ENCODE measurements around the gene STPG2.

The STPG2 gene

DNA sequence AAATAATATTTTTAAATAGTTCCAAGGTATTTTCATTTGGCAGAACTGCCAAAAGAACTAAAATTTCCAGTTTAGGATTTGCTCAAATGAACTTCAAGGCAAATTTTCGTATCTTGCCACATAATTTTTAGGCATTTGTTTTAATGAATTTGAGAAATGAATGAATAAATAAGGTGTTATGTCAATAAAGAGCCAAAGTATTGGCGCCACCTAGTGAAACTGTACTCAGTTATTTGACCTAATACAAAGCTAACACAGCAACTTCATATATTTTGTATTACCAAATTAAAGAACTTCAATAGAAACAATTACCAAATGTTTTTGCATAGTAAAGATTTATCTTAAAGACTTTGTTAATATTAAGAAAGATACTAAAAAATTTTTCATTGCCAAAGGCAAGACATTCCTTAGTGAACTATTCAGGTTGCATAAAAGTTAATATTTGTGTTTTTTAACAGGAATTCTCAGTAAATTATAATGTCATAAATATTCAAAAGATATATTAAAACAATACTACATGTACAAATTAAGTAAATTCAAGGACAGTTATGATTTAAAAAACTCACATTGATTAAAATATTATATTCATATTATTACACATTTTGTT lies 50.3 kb downstream of the STPG2 start:
- DNase-seq = peak in 1 of 2 donors; percentile 20

DNA sequence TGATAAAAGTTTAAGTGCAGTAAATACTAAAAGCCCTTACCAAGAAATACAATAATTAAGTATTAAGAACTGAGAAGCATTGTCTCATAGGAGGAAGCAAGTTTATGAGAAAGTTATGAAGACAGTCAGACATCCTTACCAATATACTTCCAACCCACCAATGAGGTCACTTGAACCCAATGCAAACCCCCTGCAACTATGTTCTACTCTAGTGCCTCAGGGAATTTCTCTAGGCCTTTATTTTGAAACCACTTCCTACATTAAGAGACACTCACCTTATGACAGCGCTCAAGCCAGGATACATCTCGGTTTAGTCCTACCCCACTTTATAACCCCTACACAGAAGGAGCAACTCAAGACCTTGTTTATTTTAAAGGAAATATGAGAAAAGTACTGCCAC lies 61.3 kb downstream of the STPG2 start:
- DNase-seq = no peak

DNA sequence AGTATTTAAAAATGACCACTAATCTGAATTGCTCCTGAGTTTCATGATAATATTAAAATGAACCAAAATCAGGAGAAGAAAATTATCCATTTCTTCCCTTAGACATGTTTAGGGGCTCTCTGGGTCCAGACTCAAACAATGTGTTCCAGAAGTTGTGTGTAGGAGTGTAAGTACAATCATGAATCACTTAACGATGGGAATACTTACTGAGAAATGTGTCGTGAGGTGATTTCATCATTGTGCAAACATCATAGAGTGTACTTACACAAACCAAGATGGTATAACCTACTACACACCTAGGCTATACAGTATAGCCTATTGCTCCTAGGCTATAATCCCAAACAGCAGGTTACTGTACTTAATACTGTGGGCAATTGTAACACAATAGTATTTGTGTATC lies 74.8 kb downstream of the STPG2 start:
- DNase-seq = no peak

DNA sequence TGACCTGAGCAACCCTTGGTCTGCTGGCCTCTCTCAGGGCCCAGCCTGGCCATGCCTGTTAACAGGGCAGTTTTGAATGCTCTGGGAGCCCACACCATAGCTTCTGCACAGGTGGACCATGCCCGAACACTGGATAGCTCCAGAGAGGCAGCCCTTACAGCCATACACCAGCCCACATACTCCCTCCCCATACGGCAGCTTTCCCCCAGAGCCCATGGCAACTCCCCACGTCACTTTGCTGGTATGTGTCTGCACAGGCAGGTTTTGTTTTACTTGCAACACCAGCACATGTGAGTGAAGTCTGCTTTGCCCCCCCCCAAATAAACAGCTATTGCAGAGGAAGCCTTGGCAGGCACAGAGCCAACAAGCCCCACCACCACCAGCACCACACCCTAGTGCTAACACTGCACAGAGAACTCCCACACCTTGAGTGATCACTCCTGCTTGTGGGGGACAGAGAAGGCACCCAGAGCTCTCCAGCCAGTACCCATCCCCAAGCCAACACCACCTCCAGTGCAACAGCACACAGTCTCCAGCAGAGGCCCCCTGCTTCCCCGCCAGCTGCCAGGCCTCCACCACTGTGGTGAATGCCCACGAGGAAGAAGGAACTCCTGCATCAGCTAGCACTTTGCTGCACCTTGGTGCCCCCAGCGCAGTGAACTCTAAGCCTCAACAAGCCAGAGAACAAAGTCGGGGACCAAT lies 87.3 kb downstream of the STPG2 start:
- DNase-seq = no peak

DNA sequence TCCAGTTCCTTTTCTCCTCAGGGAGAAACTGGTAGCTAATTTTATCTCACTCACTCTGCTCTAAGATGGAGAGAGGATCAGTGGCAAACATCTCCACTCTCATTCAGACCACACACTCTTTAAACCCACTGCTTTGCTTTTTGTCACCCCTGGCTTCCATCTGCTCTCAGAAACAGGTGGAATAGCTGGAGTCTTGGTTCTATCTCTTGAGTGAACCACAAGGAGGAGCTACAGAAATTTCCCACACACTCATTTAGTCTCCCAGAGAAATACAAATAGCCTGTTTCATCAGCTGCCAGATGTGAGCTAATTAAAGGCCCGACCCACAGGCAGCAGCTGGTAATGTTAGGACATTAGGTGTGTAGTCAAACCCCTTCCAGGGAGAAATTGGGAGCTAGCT lies 96.6 kb downstream of the STPG2 start:
- no peak for DNase-seq

DNA sequence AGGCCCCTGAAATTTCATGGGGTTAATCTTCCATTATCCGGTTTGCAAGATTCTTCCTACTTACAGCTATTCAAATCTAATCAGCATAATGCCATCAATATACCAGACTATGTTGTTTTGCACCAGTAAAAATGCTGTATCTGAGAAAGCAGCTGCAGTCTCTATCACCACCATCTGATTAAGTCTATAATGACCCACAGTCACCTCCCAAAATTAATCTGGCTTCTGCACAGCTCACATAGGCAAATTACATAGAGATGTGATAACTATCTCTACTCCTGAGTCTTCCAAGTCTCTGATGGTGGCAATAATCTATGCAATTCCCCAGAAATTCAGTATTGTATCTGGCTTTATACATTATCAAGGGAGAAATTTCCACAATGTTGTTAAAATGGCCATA lies 113.2 kb downstream of the STPG2 start:
- DNase-seq = no peak

DNA sequence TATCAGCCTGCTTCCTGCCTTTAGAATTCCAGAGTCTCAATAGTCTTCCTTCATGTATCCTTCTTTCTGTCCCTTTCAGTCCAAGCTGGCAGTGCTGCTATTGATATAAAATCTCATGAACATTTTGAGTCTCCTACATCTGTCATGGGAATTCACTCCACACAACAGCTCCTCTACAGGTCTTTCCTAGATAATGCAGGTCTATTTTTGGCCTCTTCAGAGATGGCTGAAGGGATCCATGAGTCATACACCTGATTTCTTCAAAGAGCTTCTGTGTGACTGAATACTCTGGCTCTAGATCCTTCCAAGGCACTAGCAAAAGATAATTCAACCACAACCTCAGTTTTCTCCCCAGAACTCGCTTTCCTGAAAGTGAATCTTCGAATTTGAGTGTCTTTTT lies 115.4 kb downstream of the STPG2 start:
- DNase-seq = no peak

DNA sequence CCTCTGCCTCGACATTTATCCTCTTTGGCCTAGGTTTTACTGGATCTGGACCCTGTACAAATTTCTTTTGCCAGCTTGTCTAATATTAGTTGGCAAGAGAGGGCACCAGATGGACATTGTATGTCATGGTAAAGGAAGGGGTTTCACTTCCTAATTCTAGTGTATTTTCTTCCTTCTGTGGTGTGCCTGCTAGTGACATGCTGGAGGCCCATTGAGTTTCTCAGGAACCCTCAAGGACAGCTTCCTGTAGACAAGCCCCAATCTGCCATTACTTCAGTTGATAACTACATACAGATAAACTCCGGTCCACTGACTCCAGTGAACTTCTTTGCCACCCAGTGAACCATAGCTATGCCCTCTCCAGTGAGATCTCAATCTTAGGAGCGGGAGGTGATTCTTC lies 116.9 kb downstream of the STPG2 start:
- no peak for DNase-seq

DNA sequence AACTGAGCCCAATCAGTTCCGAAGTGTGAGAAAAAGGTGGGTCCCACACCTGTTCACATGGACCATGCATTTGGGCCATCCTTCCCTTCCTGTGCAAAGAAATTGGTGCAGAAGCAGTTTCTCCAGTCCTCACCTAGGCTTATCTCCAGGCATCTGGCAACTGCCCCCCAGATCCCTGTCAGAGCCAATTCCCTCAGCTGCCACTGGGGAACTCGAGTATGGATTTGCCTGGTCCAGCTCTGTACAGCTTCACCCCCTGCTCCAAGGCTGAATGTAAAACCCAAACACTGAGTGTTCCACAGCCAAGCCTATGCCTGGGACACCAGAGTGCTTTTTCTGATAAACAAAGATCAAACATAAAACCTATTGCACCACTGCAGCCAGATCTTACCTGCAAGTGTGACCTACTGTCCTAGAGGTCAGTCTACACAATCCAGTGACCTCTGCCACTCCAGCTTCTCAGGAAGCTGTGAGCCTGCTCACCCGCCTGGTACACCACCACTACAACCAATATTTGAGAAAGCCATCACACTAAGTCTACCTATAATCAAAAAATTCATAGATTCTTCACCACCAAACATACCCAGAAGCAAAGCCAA lies 136.4 kb downstream of the STPG2 start:
- no peak for DNase-seq

DNA sequence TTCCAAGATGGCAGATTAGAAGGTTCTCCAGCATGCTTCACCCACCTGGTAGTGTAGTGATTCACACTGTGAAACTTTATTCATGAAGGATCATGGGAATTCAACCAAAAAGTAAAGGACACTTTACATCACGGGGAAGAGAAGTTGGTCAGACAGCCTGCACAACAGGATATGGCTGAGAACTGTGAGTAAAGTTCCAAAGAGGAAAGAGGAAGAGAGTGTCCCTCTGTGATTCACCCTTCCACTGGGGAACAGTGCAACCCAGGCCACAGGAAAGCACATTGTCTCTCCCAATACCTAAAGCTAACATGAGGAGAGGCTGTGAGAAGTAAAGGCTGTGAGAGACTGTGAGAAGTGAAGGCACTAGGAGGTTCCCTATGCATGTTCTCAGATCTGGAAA lies 137.2 kb downstream of the STPG2 start:
- no peak for DNase-seq

DNA sequence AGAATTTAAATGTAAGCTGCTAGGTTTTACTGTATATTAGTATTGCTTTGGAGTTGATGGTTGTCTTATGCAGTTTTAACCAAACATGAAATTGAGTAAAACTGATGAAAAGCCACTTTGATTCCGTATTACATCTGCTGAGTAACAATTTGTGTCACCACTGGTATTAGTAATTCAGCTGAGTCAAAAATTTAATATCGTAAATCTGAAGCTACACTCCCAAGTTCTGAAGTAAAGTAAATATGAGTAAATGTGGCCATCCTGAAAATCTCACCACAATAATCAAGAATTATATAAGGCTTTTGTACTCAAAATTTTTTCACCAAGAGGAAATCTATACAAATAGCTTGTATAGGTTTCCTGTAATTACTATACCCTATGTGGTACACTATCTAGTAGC lies 142.3 kb downstream of the STPG2 start:
- DNase-seq = no peak

DNA sequence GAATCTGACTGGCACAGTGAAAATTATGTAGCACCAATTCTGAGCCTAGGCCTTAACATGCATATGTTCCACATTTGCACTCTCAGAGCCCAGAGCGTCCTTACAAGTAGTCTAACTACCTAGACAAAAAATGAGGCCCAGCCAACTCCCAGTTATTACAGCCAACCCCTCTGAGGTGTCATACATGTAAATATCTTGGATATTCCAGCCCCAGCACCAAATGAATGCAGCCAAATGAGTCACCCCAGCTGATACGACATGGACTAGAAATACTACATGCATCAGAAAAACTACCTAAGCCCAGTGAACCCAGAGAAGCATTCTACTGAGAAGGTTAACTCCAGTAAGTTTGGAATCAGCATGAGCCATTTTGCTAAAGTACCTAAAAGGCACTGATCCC lies 145.1 kb downstream of the STPG2 start:
- DNase-seq = no peak

DNA sequence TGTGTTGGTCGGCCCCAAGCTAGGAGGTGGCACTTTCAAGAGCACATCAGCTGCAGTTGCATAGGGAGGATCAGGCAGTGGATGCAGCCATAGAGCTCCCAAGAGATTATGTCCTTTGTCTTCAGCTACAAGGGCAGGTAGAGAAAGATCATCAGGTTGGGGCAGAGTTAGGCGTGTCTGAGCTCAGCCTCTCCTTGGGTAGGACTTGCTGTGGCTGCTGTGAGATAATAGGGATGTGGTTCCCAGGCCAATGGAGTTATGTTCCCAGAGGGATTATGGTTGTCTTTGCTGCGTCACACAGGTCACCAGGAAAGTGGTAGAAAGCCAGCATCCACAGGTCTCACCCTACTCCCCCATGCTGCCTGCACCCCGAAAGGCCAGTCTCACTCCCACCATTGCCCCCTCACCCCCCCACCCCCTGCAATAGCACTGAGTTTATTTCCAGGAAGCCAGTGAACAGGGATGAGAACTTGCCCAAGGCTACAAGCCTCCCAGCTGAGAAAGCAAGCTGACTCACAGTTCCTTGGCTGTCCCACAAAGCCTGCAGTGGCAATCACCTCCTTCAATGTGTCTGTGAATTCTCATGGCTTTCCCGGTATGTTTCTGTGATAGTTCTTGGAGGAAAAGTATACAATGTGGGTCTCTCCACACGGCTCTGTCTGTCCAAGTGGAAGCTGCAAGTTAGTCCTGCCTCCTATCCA lies 148.4 kb downstream of the STPG2 start:
- no peak for DNase-seq

DNA sequence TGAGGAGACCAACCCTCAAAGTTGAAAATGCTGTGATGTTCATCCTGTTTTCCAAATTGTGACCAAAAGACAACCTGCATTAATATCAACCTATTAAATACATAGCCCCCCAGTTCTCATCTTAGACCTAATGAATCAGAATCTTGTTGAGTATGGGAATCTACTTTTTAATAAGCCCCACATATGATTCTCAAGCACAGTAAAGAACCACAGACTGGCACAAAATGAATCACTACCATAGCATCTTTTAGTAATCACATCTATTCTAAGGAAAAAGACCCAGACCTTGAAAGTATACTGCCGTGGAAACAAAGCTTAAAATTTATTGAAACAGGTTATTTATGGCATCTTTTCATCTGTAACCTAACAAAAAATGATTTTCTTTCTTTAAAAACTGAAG lies 152.9 kb downstream of the STPG2 start:
- DNase-seq = no peak

DNA sequence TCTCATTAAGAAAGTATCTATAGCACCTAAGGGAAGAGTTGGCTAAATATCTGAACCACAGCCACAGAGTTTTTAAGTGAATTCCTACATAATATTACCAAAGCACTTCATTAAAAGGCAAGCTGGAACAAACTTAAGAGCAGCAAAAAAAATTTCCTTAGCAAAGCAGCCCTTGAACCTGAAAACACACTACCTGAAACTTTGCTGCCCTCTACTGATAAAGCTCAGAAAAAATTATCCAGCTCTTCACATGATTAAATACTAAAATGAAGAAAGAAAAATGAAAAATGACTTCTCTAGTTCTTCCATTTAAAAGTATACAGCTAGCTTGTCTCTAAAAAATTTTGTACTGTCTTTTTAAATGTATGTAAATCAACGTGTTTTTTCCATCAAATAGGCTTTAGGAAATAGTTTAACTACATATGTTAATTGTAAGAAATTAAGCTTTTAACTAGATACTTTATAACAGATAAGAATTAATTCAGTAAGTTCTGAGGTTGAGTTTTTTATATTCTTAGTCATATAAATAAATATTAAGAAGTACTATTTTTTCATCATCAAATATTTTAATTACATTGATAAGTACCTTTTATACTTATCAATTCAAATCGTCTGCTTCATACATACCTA lies 156.1 kb downstream of the STPG2 start:
- no peak for DNase-seq

DNA sequence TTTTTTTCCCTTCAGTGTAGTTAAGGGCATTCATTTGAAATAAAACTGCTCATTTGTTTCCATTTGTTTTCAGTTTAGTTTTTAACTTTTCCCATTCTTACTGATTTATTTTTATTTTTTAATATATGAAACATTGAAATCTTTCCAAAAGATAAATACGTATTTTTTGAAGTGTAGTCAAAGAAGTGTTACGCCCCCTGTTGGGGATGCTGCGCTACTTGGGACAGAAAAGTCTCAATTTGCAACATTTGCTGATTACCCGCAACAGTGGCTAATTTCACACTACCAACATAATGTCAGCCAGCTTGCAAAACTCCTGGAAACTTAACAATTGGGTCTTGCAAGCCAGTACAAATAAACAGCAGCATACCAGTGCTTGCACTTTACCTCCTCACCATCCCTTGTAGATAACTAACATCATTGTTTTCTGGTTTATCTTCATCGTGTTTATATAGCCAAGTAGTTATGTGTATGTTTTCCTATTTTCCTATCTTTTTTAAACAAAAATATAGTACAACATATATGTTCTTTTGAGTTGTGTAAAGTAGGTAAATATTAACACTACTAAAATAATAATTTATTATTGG lies 158.6 kb downstream of the STPG2 start:
- no peak for DNase-seq

DNA sequence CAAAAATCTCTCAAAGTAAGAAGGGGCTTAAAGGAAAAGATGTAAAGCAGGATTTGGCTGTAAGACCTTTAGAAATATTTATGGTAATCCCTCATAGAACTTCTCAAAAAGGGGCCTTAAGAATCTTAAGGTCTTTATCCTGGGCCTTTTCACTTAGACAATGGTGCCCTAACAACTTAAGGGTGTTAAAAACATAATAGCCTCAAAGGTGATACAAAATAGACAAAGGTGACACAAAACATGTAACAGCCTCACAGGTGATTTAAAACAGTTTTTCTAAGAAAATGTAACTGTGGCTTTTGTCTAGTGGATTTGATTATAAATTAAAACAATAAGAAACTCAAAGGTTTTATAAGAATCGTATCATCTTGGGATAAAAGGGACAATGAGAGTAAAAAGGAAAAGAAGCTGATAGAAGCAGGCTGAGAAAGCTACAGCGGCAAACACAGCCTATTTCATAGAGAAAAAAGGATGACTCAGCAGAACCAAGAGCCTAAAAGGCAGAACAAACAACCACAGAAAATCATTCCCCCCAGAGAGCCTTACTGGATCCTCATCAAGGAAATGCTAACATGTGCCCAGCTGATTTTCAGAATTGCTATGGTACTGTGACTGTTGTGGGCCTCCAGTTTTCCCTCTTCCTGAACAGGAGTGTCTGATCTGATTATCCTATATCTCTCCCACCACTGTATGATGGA lies 164.3 kb downstream of the STPG2 start:
- no peak for DNase-seq

DNA sequence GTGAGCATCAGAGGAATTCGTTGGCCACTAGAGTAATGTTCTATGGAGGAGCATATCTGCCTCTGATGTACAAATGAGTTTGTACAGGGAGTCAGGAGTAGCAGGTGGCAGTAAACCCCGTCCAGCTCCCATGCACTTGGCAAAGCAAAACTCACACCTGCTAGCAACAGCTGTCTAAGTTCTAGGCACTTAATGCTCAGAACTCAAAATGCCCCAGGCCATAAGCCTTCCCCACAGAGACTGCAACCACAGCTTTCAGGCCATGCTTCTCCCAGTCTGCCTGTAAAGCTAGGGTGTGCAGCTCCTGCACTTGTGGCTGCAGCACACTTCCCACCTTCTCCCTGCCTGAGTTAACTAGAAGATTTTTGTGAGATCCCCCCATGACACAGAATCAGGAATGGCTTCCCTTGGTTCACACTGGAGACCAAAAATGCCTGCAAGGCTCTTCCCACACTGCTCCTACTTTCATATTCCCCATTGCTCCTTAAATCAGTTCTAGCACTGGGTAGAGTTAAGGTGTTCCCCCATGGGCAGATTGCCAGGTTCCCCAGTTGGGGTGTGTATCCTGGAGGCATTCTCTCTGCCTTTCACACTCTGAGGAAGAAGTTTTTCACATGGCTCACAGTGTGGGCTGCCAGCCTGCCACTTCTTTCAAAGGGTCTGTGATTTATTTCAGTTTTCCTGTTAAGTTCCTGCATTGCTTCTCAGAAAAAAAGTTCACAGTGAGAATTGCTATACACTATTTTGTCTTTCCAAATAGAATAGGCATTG lies 189.9 kb downstream of the STPG2 start:
- DNase-seq = no peak

DNA sequence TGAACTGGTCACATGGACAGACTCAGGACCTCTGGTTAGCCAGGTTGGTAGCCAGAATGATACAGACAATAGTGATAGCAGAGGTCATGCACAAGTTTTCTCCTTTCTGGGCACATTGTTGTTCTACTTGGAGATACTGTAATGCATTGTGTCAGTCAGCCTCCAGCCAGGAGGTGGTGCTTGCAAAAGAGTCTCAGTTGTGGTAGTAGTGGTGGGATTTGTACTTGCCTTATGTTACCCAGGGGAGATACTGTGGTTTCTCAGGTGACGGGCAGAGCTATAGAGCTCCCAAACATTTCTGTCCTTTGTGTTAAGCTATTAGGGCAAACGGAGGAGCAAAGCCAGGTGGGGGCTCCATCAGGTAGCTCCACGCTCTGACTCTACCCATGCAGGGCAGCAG lies 190.5 kb downstream of the STPG2 start:
- no peak for DNase-seq

DNA sequence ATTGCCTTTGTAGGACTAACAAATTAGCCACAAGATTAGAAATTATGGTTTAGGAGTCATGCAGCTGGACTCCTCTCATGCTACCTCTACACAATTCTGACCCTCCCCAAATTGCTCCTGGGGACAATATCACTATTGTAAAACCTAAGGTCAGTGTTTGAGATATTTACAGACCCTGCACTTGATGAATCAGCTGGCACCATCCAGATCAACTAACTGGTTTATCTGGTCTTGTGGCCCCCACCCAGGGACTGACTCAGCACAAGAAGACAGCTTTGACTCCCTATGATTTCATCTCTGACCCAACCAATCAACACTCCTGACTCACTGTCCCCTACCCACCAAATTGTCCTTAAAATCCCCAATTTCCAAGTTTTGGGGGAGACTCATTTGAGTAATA lies 192.4 kb downstream of the STPG2 start:
- no peak for DNase-seq

DNA sequence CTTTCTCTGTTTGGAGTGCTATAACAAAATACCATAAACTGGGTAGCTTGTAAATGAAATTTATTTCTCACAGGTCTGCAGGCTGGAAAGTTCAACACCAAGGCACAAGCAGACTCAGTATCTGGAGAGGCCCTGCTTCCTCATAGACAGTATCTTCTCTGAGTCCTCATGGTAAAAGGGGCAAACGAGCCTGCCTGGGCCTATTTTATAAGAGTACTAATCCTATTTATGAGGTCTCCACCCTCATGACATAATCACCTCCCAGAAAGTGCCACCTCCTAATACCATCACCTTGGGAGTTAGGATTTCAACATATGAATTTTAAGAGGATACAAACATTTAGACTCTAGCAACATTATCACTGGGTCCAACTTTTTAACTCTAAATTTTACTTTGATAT lies 200.3 kb downstream of the STPG2 start:
- DNase-seq = no peak

DNA sequence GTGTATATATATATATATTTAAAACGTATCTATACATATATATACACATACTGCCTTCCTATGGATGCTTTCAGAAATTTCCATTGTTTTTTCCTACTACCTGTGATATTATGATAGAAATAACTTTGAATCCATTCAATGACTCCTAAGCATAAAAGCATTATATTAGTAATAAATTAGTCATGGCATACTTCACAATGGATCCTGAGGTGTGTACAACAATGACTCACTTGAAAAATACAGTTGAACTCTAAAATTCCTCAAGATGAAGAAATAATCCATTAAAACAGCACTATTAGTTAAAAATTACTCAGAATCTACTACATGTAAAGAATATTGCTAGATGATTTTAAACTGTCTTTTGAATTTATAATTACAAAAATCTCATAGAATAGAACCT lies 201.1 kb downstream of the STPG2 start:
- DNase-seq = no peak

Measured in inflammatory macrophage treated with lipopolysaccharide for 1 hour (primary cell).